8988T (cell line): ENCODE data around the gene ZNF219.

Experiments
- DNase-seq: peaks from one replicate; pipeline ENCODE4 v3.0.0; 2011

ZNF219 gene

DNA sequence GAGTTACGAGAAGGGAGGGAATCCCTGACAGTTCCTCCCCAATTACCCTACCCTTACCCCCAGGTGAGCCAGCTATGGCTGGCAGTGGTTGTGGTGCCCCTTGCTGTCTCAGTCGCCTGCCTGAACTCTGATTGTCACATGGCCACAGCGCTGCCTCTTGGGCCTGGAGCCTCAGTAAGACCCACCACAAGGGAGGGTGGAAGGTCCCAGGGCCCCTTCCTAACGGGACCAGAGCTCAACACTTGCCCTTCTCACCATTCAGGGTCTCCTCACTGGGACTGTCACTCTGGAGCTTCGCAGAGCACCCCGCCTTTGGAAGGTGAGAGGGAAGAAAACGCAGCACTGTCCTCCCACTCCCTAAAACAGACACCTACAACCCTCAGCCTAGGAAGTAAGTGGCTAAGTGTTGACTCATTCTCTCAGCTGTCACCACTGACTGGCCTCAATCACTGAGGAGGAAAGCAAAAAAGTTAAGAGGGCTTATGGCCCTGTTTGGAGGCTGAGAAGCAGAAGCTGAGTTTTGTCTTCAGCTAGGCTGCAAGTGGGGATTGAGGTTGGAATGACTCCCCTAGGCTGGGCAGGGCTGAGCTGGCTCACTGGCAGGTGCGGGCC lies 3.5 kb upstream of the ZNF219 start:
- no peak for DNase-seq

GRCh38 chr14:21100931-21101330 lies 2.5 kb upstream of the ZNF219 start, which contains the start of gene TMEM253:
Gene TMEM253, plus strand, starts transcription at chr14:21101066. Its CDS starts 278 bp downstream, at chr14:21101344.
- no peak for DNase-seq

DNA sequence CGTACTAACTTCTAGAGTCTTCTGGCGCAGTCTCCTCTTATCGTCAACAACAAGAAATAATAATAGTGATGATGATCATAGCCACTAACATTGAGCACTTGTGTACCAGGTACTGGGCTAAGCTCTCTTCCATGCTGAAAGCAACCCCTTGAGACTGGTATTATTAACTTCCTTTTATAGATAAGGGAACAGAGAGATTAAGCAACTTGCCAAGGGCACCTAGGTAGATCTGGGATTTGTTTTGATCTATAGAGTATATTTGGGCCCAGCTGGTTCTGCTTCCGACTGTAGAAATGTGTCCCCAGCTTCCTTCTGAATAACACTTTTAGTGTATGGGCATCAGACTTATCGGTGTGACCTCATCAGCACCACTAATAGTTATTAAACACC lies 1.1 kb upstream of the ZNF219 start:
- DNase-seq, result no peak

GRCh38 chr14:21098892-21099595 lies 589 bp upstream of the ZNF219 start:
- DNase-seq, result no peak

- no peak for DNase-seq
Observed at GRCh38 chr14:21097636-21098075, 799 bp downstream of the ZNF219 start.

- DNase-seq, result peak; percentile 9
Observed at GRCh38 chr14:21096978-21097635, 1.3 kb downstream of the ZNF219 start.

DNA sequence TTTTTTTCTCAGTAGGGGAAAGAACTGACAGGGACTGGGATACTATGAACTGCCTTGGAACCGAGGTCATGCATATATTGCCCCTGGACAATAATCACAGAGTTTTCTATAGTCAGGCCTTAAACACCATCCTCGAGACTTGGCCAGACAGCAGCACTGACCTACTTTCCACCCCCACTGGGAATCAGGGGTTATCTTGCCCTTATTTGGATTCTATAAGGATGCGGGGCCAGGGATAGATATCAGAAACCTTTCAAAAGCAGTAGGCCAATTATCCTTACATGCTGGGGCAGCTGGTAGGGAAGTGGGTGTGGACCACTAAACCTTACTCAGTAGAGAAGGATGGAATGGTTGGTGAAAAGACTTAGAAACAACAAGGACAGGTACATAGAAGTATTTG lies 2.0 kb downstream of the ZNF219 start:
- DNase-seq, result no peak

DNA sequence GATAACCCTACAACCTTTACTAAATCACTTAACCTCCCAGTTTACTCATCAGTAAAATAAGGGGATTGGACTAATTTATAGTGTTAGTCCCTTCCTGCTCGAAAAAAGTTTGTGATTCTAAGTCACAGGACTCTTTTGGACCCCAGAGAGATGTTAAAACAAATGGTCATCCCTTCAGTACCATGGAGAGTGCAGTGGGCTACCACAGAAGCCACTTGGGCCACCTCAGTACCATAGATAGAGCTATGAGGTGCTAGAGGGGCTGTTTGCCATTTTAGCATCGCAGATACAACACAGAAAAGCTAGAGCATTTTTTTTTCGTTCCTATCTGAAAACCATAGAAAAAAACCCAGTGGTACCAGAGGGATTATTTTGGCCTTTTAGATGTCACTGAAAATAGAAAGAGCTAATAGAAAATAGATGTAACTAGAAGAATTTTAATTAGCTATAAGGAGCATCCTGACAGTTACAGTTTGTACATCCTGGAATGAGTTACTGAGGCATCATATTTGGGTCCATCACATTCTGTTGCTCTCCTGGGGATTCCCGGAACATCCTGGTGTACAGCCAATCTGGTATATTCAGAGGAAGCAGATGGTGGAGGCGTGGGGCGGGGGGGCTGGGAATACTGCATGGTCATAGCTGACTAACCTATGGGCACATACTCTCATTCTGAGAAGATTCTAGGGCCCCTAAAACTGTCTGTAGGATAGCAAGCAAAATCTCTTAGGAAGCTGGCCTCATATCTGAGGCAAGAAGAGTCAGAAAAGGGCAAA lies 2.8 kb downstream of the ZNF219 start:
- DNase-seq, result peak; percentile 5

GRCh38 chr14:21093769-21094681 lies 4.4 kb downstream of the ZNF219 start:
- DNase-seq, result peak; percentile 26

DNA sequence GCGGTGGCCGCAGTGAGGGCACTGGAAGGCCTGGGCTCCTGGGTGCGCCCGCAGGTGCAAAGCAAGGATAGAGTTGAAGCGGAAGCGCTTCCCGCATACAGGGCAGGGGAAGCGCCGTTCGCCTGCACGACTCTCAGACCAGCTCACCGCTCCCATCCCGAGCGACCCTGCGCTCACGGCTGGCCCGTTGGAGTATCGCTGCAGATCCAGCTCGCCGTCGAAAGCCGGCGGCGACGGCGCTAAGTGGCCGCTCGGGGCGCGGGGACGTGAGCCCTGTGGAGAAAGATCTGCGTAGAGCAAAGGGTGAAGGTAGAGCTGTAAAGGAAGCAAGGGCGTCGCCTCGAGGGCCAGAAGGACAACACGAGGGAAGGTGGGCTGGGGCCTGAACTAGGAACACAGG lies 5.4 kb downstream of the ZNF219 start:
- DNase-seq, result no peak

GRCh38 chr14:21092273-21093011 lies 6.0 kb downstream of the ZNF219 start:
- peak; percentile 91 for DNase-seq

- peak; percentile 26 for DNase-seq
Observed at GRCh38 chr14:21091821-21092272, 6.6 kb downstream of the ZNF219 start.

DNA sequence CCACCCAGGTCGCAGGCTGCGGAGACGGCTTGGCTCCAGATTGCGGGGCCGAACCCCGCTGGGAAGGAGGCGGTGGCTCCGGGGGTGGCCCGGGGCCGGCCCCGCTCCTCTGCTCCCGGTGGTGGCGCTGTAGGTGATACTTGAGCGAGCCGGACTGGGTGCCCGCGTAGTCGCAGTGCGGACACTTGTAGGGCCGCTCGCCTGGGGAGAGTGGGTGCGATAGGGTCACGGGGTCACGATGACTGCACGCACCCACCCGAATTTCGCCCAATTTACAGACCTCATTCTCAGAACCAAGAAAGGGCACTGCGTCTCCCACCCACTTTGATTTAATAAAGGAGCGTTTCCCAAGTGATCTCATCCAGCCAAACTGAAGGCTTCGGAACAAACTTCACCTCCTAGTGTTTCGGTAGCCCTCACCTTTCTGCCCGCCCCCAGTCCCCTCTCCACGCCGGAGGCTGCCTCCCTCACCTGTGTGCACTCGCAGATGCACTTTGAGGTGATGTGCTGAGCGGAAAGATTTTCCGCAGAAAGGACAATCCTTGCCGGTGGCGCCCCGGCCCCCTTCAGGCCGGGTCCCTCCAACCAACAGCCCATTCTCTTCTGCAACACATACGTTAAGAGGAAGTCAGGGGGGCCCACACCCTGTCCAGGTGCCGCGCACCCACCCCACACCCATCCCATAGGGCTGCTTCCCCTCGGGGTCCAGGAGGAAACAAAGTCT lies 7.4 kb downstream of the ZNF219 start:
- DNase-seq, result no peak

DNA sequence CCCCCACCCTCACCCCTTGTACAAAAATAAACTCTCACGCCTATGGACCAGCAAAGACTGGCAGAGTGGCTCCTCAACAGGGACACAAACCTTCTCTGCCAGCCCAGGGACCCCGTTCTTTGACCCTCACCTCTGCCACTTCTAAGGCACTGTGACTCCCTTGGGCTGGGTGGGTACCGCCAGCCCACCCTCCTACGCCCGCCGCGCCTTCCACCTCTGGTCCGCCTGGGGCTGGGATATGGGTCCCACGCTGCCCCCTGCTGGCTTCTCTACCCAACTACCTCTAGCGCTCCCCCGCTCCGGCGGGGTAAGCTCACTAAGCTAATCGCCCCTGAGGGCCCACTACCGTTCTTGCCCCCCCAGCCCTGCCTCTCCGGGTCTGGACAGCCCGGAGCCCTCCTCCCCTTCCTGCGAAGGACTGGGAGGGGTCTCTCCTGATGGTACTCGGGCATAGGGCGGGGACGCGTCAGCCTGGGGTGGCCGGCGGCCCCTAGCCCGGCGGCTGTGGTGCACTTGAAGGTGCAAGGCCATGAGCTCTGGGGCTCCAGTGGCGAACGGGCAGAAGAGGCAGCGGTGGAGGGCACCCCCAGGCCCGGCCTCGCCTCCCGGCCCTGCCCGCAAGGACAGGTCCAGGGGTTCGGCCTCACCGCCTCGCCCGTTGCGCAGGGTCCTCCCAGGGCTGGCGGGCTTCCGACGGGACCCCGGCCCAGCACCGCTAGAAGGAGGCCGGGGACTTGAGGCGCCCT lies 8.1 kb downstream of the ZNF219 start:
- DNase-seq, result peak; percentile 91

DNA sequence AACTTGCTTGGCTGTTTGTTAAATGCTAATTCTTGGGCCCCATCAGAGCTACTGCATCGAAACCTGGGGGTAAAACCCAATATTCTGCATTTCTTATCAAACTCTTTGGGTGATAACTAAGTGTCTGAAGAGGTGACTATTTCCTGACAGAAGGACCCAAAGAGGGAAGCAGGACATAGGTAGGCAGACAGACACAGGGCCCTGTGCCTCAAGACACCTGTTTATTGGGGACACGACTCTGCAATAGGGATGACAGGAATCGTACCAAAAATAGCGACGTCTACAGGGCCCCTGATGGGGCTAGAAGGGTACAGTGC lies 8.6 kb downstream of the ZNF219 start:
- no peak for DNase-seq

GRCh38 chr14:21089271-21089670 lies 9.2 kb downstream of the ZNF219 start:
- DNase-seq, result no peak

GRCh38 chr14:21088687-21089086 lies 9.8 kb downstream of the ZNF219 start:
- no peak for DNase-seq

DNA sequence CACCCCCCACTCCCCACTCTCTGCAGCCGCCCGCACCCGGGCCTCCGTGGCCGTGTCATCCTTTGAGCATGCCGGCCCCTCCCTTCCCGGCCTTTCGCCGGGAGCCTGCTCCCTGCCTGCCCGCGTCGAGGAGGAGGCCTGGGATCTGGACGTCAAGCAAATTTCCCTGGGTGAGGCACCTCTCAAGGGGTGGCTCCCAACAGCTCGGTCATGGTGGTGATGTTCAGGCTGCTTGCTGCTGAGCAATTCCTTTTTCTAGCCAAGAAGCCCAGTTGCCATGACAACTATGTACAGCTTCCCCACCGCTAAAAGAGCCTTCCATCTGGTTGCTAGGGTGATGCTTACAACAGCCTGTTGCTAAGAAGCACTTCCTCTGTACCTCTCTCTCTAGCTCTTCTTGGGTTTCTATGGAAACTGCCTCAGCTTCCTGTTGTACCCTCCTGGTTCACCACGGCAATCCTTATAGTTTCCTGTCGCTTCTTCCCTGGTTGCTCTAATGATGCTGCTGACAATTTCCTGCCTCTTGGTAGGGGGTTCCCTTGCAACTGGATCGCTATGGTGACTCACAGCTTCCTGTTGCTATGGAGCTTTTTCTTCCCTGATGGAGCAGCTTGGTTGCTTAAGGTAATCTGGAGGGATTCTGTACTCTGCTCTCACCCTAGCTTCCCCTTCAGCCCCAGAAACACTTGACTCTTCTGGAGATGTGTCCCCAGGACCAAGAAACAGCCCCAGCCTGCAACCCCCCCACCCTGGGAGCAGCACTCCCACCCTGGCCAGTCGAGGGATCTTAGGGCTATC lies 11.0 kb downstream of the ZNF219 start:
- peak; percentile 73 for DNase-seq

GRCh38 chr14:21086908-21087293 lies 11.6 kb downstream of the ZNF219 start:
- DNase-seq, result no peak
